GM19455 (cell line): ENCODE results near the gene RBP2.
"Not testable (repeated sequence)": the region's sequence is repeated elsewhere in the genome, so short reads cannot be mapped to it uniquely, and the experiment has no call there.

Source experiments
- ATAC-seq: cut with Tn5 transposase; IDR thresholded peaks from one replicate; pipeline ENCODE4 v1.9.1; 2021; ENCODE audit not compliant: unreplicated experiment

The RBP2 gene

GRCh38 chr3:139444446-139444845 is 31.9 kb downstream of the RBP2 start:
- ATAC-seq, result no peak

- no peak for ATAC-seq
Observed at GRCh38 chr3:139443186-139443585, 33.1 kb downstream of the RBP2 start.

GRCh38 chr3:139441656-139442055 is 34.7 kb downstream of the RBP2 start:
- ATAC-seq, result no peak

- ATAC-seq, result no peak
Observed at GRCh38 chr3:139440639-139441556, 35.4 kb downstream of the RBP2 start.

- no peak for ATAC-seq
Observed at GRCh38 chr3:139439278-139439677, 37.0 kb downstream of the RBP2 start.

GRCh38 chr3:139434764-139435307 is 41.5 kb downstream of the RBP2 start:
- no peak for ATAC-seq

GRCh38 chr3:139434228-139434627 is 42.1 kb downstream of the RBP2 start:
- ATAC-seq, result no peak

GRCh38 chr3:139433089-139433488 is 43.2 kb downstream of the RBP2 start:
- ATAC-seq, result no peak

GRCh38 chr3:139430493-139430892 is 45.8 kb downstream of the RBP2 start:
- ATAC-seq, result no peak

- peak; percentile 84 for ATAC-seq
Observed at GRCh38 chr3:139427283-139428060, 48.8 kb downstream of the RBP2 start.

- ATAC-seq, result no peak
Observed at GRCh38 chr3:139425745-139426400, 50.4 kb downstream of the RBP2 start.

GRCh38 chr3:139423232-139423631 is 53.1 kb downstream of the RBP2 start:
- no peak for ATAC-seq

GRCh38 chr3:139421460-139421859 is 54.9 kb downstream of the RBP2 start:
- ATAC-seq, result no peak

- no peak for ATAC-seq
Observed at GRCh38 chr3:139421040-139421439, 55.3 kb downstream of the RBP2 start.

- ATAC-seq, result no peak
Observed at GRCh38 chr3:139418144-139418543, 58.2 kb downstream of the RBP2 start.

- no peak for ATAC-seq
Observed at GRCh38 chr3:139416275-139416674, 60.0 kb downstream of the RBP2 start.

GRCh38 chr3:139414608-139415224 is 61.6 kb downstream of the RBP2 start:
- ATAC-seq, result no peak

- not testable (repeated sequence) for ATAC-seq
Observed at GRCh38 chr3:139412891-139413290, 63.4 kb downstream of the RBP2 start.
